Ovary (tissue), 3 donors: ENCODE results near the gene ANXA5.

Experiments used
- EP300 ChIP-seq: sonication (generic); formaldehyde crosslinking; IDR thresholded peaks from one replicate; pipeline ENCODE4 v1.6.1; 2017; ENCODE audit warnings: antibody characterized with exemption
- POLR2A ChIP-seq: fragments of 450-650 bp; IDR thresholded peaks from one replicate; pipeline ENCODE4 v1.6.1; 2017; ENCODE audit warnings: antibody characterized with exemption, mild to moderate bottlenecking, moderate library complexity
- TF ChIP-seq, protein P1 (sequence below), 3 donors: fragments of 450-650 bp in 2 of 3; fragments of 200-600 bp in 1 of 3; IDR thresholded peaks; one replicate each; pipeline versions ENCODE4 v1.5.1 to v1.8.0; 2016 to 2022; ENCODE audit warnings: antibody characterized with exemption in 3 of 3, mild to moderate bottlenecking in 1 of 3
- donor health status: DM: no; HTN: no; CAD: no.

DNA sequence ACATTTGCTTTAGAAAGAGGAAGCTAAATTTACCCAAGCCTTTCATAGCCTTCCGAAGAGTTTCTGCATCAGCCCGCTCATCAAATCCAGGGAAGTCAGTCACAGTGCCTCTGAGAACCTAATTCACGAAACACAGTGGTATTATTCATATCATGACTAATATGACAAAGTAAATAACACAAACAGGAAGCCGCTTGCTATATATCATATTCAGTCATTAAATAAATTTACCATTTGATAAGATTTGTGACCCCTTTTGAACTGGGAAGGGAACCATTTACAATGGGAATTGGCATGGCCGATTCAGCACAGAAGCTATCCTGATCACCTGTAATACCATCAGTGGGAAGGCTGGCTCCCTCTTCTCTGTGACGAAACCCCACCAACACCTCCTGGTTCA lies 10.5 kb downstream of the ANXA5 start:
- TF ChIP-seq EP300 (no peak), POLR2A (no peak)
- TF ChIP-seq, protein P1, sequence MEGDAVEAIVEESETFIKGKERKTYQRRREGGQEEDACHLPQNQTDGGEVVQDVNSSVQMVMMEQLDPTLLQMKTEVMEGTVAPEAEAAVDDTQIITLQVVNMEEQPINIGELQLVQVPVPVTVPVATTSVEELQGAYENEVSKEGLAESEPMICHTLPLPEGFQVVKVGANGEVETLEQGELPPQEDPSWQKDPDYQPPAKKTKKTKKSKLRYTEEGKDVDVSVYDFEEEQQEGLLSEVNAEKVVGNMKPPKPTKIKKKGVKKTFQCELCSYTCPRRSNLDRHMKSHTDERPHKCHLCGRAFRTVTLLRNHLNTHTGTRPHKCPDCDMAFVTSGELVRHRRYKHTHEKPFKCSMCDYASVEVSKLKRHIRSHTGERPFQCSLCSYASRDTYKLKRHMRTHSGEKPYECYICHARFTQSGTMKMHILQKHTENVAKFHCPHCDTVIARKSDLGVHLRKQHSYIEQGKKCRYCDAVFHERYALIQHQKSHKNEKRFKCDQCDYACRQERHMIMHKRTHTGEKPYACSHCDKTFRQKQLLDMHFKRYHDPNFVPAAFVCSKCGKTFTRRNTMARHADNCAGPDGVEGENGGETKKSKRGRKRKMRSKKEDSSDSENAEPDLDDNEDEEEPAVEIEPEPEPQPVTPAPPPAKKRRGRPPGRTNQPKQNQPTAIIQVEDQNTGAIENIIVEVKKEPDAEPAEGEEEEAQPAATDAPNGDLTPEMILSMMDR (IDR thresholded peaks at IDR 0.05): no peak
